B cell (primary cell): ENCODE measurements around the gene INSRR. TPM values are rescaled to one million over a fixed set of nuclear protein-coding genes. Genes with fewer than 3 reads are reported as not detected.

ENCODE experiments used
- ATAC-seq: fragments of 200-7000 bp; cut with Tn5 transposase; one replicate; pipeline ENCODE4 v1.10.0; 2021; ENCODE audit warnings: low read depth, mild to moderate bottlenecking, moderate number of reproducible peaks, moderate library complexity
- CTCF ChIA-PET: fragments of 350-600 bp; sonication (Branson Sonifier 250); formaldehyde crosslinking; loops from one replicate; lab custom pipeline; 2021; ENCODE audit warnings: antibody characterized with exemption, inconsistent platforms; lab: Charles Lee
- POLR2A ChIA-PET: fragments of 350-600 bp; sonication (Branson Sonifier 250); formaldehyde crosslinking; loops from one replicate; lab custom pipeline; 2021; ENCODE audit warnings: antibody characterized with exemption; lab: Charles Lee
- DNase-seq: peaks from one replicate; pipeline ENCODE4 v3.0.0; 2013
- H2AFZ ChIP-seq: 2 replicates; pipeline ENCODE4 v1.6.1; 2012; ENCODE audit warnings: mild to moderate bottlenecking, low read depth, low read length; ENCODE audit not compliant: insufficient read depth, poor library complexity, severe bottlenecking
- H3K27ac ChIP-seq, 2 donors: 1 replicate in 1 of 2; 2 replicates in 1 of 2; pipeline ENCODE4 v1.5.1; 2012 to 2013; ENCODE audit warnings: low read length in 2 of 2, mild to moderate bottlenecking in 2 of 2, moderate library complexity in 1 of 2
- H3K27me3 ChIP-seq, 4 experiments: fragments of 200-600 bp in 1 of 4; sonication (generic) in 1 of 4; replicated peaks in 1 of 4; 1 replicate in 2 of 4; 2 replicates in 2 of 4; pipeline versions ENCODE4 v1.6.1 to v1.7.0; 2013 to 2016; ENCODE audit warnings: low read length in 3 of 4, mild to moderate bottlenecking in 2 of 4, mixed read lengths in 1 of 4, moderate library complexity in 1 of 4; ENCODE audit not compliant: insufficient read depth in 4 of 4, control insufficient read depth in 3 of 4; ENCODE audit errors: control extremely low read depth in 1 of 4
- H3K36me3 ChIP-seq, 2 experiments: replicated peaks in 1 of 2; 1 replicate in 1 of 2; 2 replicates in 1 of 2; pipeline versions ENCODE4 v1.6.1 to v1.7.1; 2013; ENCODE audit warnings: low read length in 1 of 2; ENCODE audit not compliant: insufficient read depth in 2 of 2, control insufficient read depth in 1 of 2; ENCODE audit errors: control extremely low read depth in 1 of 2, extremely low read depth in 1 of 2
- H3K4me1 ChIP-seq, 2 donors: fragments of 200-600 bp in 1 of 2; sonication (generic) in 1 of 2; 1 replicate in 1 of 2; 2 replicates in 1 of 2; pipeline versions ENCODE4 v1.5.1 to v1.6.1; 2013 to 2017; ENCODE audit warnings: low read length in 2 of 2; ENCODE audit not compliant: control insufficient read depth in 2 of 2, insufficient read depth in 2 of 2
- H3K4me2 ChIP-seq: replicated peaks from 2 replicates; pipeline ENCODE3; 2012; ENCODE audit warnings: mild to moderate bottlenecking, low read depth, low read length; ENCODE audit not compliant: poor library complexity, severe bottlenecking
- H3K4me3 ChIP-seq, 5 experiments: fragments of 200-600 bp in 1 of 5; sonication (generic) in 1 of 5; 1 replicate in 3 of 5; 2 replicates in 2 of 5; pipeline versions ENCODE4 v1.5.1 to v1.7.0; 2011 to 2016; ENCODE audit warnings: low read length in 4 of 5, mild to moderate bottlenecking in 4 of 5, low read depth in 2 of 5, control low read depth in 1 of 5, moderate library complexity in 1 of 5; ENCODE audit not compliant: insufficient read depth in 1 of 5; ENCODE audit errors: control extremely low read depth in 1 of 5, extremely low read depth in 1 of 5
- H3K79me2 ChIP-seq: fragments of 200-600 bp; sonication (generic); one replicate; pipeline ENCODE4 v1.6.0; 2016; ENCODE audit warnings: low read length; ENCODE audit not compliant: control insufficient read depth, insufficient read depth
- H3K9ac ChIP-seq: fragments of 200-600 bp; sonication (generic); 2 replicates; pipeline ENCODE4 v1.6.1; 2017; ENCODE audit warnings: mild to moderate bottlenecking, low read length, moderate library complexity
- H3K9me3 ChIP-seq, 3 donors: one replicate each; pipeline versions ENCODE4 v1.6.1 to v1.7.1; 2013; ENCODE audit warnings: low read length in 2 of 3; ENCODE audit not compliant: control insufficient read depth in 2 of 3, insufficient read depth in 1 of 3; ENCODE audit errors: control extremely low read depth in 1 of 3
- H4K20me1 ChIP-seq: 2 replicates; pipeline ENCODE4 v1.6.0; 2012; ENCODE audit warnings: mild to moderate bottlenecking, low read length; ENCODE audit not compliant: insufficient read depth, control insufficient read depth, poor library complexity, severe bottlenecking
- H3K27ac Mint-ChIP-seq: one replicate; pipeline ENCODE4 v1.8.0; 2021; ENCODE audit warnings: mixed read lengths
- H3K27me3 Mint-ChIP-seq: one replicate; pipeline ENCODE4 v1.8.0; 2021; ENCODE audit warnings: mixed read lengths
- H3K4me1 Mint-ChIP-seq: one replicate; pipeline ENCODE4 v1.8.0; 2021; ENCODE audit warnings: mixed read lengths
- H3K4me3 Mint-ChIP-seq: one replicate; pipeline ENCODE4 v1.8.0; 2021; ENCODE audit warnings: mixed read lengths
- H3K9me3 Mint-ChIP-seq: one replicate; pipeline ENCODE4 v1.8.0; 2022; ENCODE audit warnings: mixed read lengths; ENCODE audit not compliant: insufficient read depth
- EZH2 ChIP-seq: IDR thresholded peaks from 2 replicates; pipeline ENCODE4 v1.6.1; 2012; ENCODE audit warnings: borderline replicate concordance, low read depth, mild to moderate bottlenecking, moderate library complexity, low read length; ENCODE audit not compliant: insufficient read depth, poor library complexity, severe bottlenecking
- WGBS: methylation state at CpG from one replicate; pipeline ENCODE4 v1.1.5; 2013; ENCODE audit warnings: missing lambda C conversion rate; ENCODE audit not compliant: insufficient coverage; 5-methylcytosine and 5-hydroxymethylcytosine counted together
- intact Hi-C: fragments of 100-400 bp; cut with micrococcal nuclease; formaldehyde crosslinking; loops from one replicate; pipeline ENCODE4 v1.10.0; 2022
- polyA plus RNA-seq: library from polyadenylated mRNA; depleted of rRNA; stranded (reverse); fragments of >200 nt; gene quantifications from 2 replicates; pipeline ENCODE4 v1.2.3, GENCODE V29; 2012
- total RNA-seq, 2 donors: library from RNA; stranded (reverse); fragments of 120-200 nt in 1 of 2; gene quantifications; 1 replicate in 1 of 2; 2 replicates in 1 of 2; pipeline versions ENCODE4 v1.2.3 to v1.2.4, GENCODE V29; 2013 to 2022
- TF ChIP-seq, protein P1 (sequence below): fragments of 200-600 bp; IDR thresholded peaks from one replicate; pipeline ENCODE4 v1.8.0; 2022; ENCODE audit warnings: antibody characterized with exemption, mild to moderate bottlenecking

Gene INSRR
- total and polyA plus RNA-seq, 2 donors (not counting 1 experiment from before 2014, with no cell fraction given): not detected

DNA sequence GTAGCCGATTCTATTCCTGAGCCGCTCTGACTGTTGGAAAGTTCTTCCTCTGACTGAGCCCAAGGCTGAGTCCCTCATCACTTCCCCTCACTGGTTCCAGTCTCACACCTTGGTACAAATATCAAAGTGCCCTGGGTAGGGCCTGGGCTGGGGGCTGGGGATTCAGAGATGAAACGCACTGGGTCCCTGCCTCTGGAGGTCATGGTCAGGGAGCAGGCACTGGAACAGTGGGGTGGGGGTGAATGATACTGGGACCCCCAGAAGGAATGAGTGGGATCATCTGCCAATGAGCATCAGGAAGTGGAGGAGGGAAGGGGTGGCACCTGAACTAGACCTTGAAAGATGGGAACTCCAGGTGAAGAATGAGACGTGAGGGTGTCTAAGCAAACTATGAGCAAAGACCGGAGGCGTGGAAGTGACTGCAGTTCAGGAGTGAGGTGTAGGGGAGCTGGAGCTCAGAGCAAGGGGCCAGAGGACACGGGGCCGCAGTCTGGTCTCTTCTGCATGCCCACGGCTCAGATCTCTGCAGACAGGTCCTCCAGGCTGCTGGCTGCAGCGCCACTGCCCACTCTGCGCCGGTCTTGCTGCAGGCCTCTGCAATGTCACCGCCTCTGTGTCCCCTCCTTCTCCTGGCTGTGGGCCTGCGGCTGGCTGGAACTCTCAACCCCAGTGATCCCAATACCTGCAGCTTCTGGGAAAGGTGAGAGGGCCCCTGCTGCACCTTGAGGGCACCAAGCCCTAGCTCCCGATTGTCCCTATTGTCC lies 44.6 kb upstream of the INSRR start:
- no peaks in the 10 kb centered on the region for H4K20me1 ChIP-seq
- H3K27ac ChIP-seq: no peak overlapping the region
- peaks cover 0 to 27% (median 1%) of the 10 kb centered on the region in 4 experiments for H3K27me3 ChIP-seq
- 94% methylated on average over 13 of the region's 15 CpGs for WGBS
- no peak overlapping the region for H3K27ac Mint-ChIP-seq
- no peaks in the 10 kb centered on the region for H3K79me2 ChIP-seq
- ATAC-seq (no peak), DNase-seq (no peak)
- H3K4me2 ChIP-seq: no peak overlapping the region
- intact Hi-C loops: no loop called here
- no peak overlapping the region for H3K4me3 Mint-ChIP-seq
- no peak overlapping the region for H3K4me3 ChIP-seq
- H3K4me1 ChIP-seq: no peaks in the 10 kb centered on the region
- CTCF ChIA-PET: interaction anchor here (1.7 kb wide), 1 partner anchor 214 kb away, joined by 4 read pairs; no protein-coding TSS in a partner anchor
- no peaks in the 10 kb centered on the region for H3K9me3 Mint-ChIP-seq
- H3K9me3 ChIP-seq: peaks cover 0 to 8% (median 0%) of the 10 kb centered on the region in 3 donors
- no peak for TF ChIP-seq EZH2
- TF ChIP-seq, protein P1, sequence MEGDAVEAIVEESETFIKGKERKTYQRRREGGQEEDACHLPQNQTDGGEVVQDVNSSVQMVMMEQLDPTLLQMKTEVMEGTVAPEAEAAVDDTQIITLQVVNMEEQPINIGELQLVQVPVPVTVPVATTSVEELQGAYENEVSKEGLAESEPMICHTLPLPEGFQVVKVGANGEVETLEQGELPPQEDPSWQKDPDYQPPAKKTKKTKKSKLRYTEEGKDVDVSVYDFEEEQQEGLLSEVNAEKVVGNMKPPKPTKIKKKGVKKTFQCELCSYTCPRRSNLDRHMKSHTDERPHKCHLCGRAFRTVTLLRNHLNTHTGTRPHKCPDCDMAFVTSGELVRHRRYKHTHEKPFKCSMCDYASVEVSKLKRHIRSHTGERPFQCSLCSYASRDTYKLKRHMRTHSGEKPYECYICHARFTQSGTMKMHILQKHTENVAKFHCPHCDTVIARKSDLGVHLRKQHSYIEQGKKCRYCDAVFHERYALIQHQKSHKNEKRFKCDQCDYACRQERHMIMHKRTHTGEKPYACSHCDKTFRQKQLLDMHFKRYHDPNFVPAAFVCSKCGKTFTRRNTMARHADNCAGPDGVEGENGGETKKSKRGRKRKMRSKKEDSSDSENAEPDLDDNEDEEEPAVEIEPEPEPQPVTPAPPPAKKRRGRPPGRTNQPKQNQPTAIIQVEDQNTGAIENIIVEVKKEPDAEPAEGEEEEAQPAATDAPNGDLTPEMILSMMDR: no peak
- H3K9ac ChIP-seq: no peak overlapping the region
- POLR2A ChIA-PET: interaction anchor here (0.5 kb wide), 1 partner anchor 1587 kb away, joined by 3 read pairs; no protein-coding TSS in a partner anchor
- H3K27me3 Mint-ChIP-seq: peaks cover 34% of the 10 kb centered on the region
- peaks cover 2% of the 10 kb centered on the region for H3K4me1 Mint-ChIP-seq
- H2AFZ ChIP-seq: no peak overlapping the region
- H3K36me3 ChIP-seq: no peaks in the 10 kb centered on the region
